HG02571 (cell line): Measurements from ENCODE around the gene TOMM22.

Experiments used
- ATAC-seq: cut with Tn5 transposase; IDR thresholded peaks from one replicate; pipeline ENCODE4 v1.9.1; 2021; ENCODE audit warnings: mild to moderate bottlenecking, moderate library complexity; ENCODE audit not compliant: unreplicated experiment

Gene TOMM22

DNA sequence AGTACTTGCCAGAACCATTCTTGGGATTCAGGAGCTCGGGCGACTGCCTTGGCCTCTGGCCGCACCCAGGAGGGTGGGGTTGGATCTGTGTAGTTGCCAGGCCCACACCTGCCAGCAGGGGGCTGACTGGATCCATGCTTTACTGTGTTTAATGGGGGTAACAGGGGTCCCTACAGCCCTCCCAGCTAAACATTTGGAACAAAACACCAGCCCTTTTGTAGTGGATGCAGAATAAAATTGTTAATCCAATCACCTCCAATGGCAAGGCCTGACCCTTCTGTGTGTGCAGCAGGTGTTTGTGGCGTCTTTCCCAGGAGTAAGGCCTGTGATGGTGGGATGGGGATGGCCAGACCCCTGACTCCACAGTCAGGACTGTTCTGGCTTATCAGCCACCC, 51.6 kb downstream of the TOMM22 start:
- no peak for ATAC-seq

DNA sequence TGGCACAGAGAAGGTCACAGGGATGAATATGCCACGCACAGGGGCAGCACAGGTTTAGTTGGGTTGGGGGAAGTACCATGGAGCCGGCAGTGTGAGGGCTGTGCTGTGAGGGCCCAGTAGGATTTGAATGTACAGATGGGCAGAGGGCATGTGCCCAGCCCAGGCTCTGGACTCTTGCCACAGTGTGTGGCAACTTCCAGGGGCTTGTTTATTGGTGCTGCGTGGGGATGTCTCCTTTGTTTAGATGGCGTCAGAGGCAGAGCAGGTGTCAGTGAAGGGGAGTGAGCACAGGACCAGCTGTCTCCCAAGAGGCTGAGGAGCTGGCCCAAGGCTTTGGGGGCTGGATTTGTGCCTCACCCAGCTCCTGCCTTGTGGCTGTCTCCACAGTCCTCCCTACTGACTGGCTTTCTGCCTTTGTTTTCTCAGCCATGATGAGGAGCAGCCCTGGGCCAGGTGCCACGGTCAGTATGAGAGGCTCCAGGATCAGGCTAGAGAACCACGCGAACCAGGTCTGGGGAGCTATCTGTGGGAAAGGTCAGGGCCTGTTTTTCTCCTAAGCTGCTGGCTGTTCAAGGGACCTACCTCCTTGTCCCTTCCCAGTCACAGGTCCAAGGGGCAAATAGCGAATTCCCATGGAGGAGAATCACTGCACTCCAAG, 52.1 kb downstream of the TOMM22 start:
- no peak for ATAC-seq

DNA sequence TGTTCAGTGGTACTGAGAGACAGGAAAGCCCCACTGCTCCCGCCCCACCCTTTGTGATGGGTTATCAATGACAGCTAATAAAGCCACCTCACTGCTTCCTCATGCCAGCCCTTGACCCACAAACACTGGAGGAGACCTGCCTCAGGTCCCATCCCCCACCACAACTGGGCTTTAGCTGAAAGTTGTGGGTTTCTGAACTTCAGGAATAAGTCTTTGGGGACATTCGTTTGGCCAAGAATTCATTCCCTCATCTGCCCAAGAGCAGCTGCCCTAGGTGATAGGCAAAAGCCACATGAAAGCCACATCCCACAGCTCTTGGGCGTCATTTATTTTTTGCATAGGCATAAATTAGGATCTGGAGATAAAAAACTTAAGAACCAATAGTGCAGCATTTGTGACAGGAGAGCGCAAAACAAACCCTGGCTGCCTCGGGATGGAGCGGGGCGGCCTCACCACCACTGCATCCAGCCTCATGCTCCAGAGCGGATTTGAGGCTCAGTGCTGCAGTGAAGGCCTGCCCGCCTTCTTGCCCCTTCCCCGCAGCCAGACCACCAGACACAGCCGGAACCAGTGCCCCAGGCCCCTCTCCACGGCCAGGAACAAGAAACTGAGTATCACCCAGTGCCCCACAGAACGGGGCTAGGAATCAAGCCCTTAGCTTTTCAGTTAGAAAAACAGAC, 52.8 kb downstream of the TOMM22 start:
- no peak for ATAC-seq
